ENCODE measurements around the gene TUT4. TPM values are rescaled to one million over a fixed set of nuclear protein-coding genes. Genes with fewer than 3 reads are reported as not detected.
A peak's percentile ranks its signal among the peaks of the same experiment; 100 is the strongest.

TUT4 gene
- total RNA-seq, 3 donors from 2014 or later (not counting 1 experiment from before 2014, with no cell fraction given), result 124 to 156 (median 125) TPM

DNA sequence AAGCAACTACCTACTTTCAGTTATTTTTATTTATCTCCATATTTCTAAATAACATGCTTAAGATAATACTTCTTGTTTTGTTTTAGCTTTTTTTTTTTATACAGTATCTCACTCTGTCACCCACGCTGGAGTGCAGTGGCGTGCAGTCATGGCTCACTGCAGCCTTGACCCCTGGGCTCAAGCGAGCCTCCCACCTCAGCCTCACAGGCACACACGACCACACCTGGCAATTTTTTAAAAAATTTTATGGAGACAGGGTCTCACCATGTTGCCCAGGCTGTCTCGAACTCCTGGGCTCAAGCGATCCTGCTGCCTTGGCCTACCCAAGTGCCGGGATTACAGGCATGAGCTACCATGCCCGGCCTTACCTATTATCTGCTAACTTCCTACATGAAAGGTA is 20.6 kb downstream of the TUT4 start:
- TF ChIP-seq, protein P1, sequence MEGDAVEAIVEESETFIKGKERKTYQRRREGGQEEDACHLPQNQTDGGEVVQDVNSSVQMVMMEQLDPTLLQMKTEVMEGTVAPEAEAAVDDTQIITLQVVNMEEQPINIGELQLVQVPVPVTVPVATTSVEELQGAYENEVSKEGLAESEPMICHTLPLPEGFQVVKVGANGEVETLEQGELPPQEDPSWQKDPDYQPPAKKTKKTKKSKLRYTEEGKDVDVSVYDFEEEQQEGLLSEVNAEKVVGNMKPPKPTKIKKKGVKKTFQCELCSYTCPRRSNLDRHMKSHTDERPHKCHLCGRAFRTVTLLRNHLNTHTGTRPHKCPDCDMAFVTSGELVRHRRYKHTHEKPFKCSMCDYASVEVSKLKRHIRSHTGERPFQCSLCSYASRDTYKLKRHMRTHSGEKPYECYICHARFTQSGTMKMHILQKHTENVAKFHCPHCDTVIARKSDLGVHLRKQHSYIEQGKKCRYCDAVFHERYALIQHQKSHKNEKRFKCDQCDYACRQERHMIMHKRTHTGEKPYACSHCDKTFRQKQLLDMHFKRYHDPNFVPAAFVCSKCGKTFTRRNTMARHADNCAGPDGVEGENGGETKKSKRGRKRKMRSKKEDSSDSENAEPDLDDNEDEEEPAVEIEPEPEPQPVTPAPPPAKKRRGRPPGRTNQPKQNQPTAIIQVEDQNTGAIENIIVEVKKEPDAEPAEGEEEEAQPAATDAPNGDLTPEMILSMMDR (IDR thresholded peaks at IDR 0.05), result no peak
- WGBS (ENCODE audit: insufficient coverage), result 78% methylated on average over 8 of the region's 8 CpGs
- intact Hi-C loops (cut with micrococcal nuclease), result no loop called here
- peaks cover 11% of the 10 kb centered on the region for H3K4me1 ChIP-seq (ENCODE audit: control insufficient read depth, insufficient read depth, low read length)
- DNase-seq (no peak), ATAC-seq (no peak)
- Mint-ChIP-seq H3K27me3 (ENCODE audit: low read depth in 2 of 2) (no peaks in the 10 kb centered on the region), H3K36me3 (peaks cover 9% of the 10 kb centered on the region), H3K27ac (peak overlapping the region; percentile 10 to 64), H3K9me3 (peaks cover 3 to 4% of the 10 kb centered on the region in 2 donors), H3K4me1 (peaks cover 20 to 32% of the 10 kb centered on the region in 2 donors), H3K4me3 (no peak overlapping the region)
- H3K36me3 ChIP-seq (ENCODE audit: control insufficient read depth, insufficient read depth, low read length), result peaks cover 4% of the 10 kb centered on the region
- H3K9me3 ChIP-seq (ENCODE audit: control insufficient read depth, insufficient read depth, low read length), result no peaks in the 10 kb centered on the region
- H3K4me3 ChIP-seq (ENCODE audit: low read length), result no peak overlapping the region
- H3K27ac ChIP-seq (ENCODE audit: low read length), result no peak overlapping the region
- no peaks in the 10 kb centered on the region for H3K27me3 ChIP-seq (ENCODE audit: control insufficient read depth, insufficient read depth, low read length)

DNA sequence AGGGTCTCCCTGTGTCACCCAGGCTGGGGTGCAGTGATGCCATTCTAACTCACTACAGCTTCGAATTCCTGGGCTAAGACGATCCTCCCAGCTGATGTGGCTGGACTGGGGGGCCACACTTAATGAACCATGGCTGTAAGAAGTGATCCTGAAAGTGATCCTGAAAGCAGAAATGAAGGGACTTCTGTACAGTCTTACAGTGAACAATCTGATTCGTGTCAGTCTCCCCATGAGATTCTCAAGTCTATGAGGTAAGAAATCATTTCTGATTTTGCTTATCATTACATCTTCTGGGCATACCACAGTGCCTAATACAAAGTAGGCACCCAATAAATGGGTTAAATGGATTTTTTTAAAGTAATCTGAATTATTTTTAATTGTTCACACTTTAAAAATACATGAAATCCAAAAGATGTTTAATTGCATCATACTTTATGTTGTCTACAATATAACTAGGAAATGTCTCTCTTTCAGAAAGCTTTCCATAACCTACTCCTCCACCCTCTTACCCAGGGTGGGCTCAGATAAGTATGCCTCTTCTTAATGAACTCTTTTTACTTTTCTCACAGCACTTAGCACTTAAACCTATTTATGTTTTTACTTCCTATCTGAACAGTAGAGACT is 21.5 kb downstream of the TUT4 start:
- Mint-ChIP-seq H3K4me3 (no peak overlapping the region), H3K27me3 (ENCODE audit: low read depth in 2 of 2) (no peaks in the 10 kb centered on the region), H3K9me3 (peaks cover 3 to 4% of the 10 kb centered on the region in 2 donors), H3K36me3 (peaks cover 9% of the 10 kb centered on the region), H3K4me1 (peaks cover 17 to 30% of the 10 kb centered on the region in 2 donors), H3K27ac (peak overlapping the region; percentile 10 to 64)
- intact Hi-C loops (cut with micrococcal nuclease), result no loop called here
- Histone ChIP-seq H3K36me3 (ENCODE audit: control insufficient read depth, insufficient read depth, low read length) (peaks cover 4% of the 10 kb centered on the region), H3K4me1 (ENCODE audit: control insufficient read depth, insufficient read depth, low read length) (peaks cover 11% of the 10 kb centered on the region), H3K9me3 (ENCODE audit: control insufficient read depth, insufficient read depth, low read length) (no peaks in the 10 kb centered on the region), H3K4me3 (ENCODE audit: low read length) (no peak overlapping the region), H3K27ac (ENCODE audit: low read length) (no peak overlapping the region), H3K27me3 (ENCODE audit: control insufficient read depth, insufficient read depth, low read length) (no peaks in the 10 kb centered on the region)
- 75% methylated on average over 3 of the region's 3 CpGs for WGBS (ENCODE audit: insufficient coverage)
- no peak for ATAC-seq
- TF ChIP-seq, protein P1 (IDR thresholded peaks at IDR 0.05), result no peak
- no peak for DNase-seq

DNA sequence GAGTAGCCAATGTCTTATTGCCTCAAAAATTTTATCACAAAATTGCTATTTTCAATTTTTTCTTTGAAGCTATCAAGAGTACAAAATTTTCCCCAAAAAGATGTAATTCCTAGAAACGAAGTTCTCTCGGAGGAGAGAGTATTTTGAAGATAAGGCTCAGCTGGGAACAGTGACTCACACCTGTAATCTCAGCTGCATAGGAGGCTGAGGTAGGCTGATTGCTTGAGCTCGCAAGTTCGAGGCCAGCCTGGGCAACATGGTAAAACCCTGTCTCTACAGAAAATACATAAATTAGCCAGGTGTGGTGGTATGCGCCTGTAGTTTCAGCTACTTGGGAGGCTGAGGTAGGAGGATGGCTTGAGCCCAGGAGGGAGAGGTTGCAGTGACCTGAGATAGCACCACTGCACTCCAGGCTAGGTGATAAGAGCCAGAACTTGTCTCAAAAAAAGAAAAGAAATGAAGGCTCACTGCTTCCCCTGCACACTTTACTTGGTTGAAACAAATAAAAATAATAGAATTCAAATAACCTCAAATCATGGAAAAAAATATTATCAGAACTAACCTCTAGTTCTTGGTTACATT is 22.2 kb downstream of the TUT4 start:
- H3K9me3 Mint-ChIP-seq, result peaks cover 3 to 4% of the 10 kb centered on the region in 2 donors
- DNase-seq (no peak), ATAC-seq (no peak)
- intact Hi-C loops (cut with micrococcal nuclease), result no loop called here
- H3K4me1 Mint-ChIP-seq, result peaks cover 17 to 29% of the 10 kb centered on the region in 2 donors
- peaks cover 14% of the 10 kb centered on the region for H3K36me3 Mint-ChIP-seq
- H3K27me3 Mint-ChIP-seq (ENCODE audit: low read depth in 2 of 2), result no peaks in the 10 kb centered on the region
- Histone ChIP-seq H3K4me3 (ENCODE audit: low read length) (no peak overlapping the region), H3K27ac (ENCODE audit: low read length) (no peak overlapping the region), H3K9me3 (ENCODE audit: control insufficient read depth, insufficient read depth, low read length) (no peaks in the 10 kb centered on the region), H3K4me1 (ENCODE audit: control insufficient read depth, insufficient read depth, low read length) (peaks cover 11% of the 10 kb centered on the region), H3K27me3 (ENCODE audit: control insufficient read depth, insufficient read depth, low read length) (no peaks in the 10 kb centered on the region), H3K36me3 (ENCODE audit: control insufficient read depth, insufficient read depth, low read length) (peaks cover 9% of the 10 kb centered on the region)
- H3K27ac Mint-ChIP-seq, result no peak overlapping the region
- H3K4me3 Mint-ChIP-seq, result no peak overlapping the region
- 93% methylated on average over 5 of the region's 5 CpGs for WGBS (ENCODE audit: insufficient coverage)
- TF ChIP-seq, protein P1 (IDR thresholded peaks at IDR 0.05), result no peak

Measured in natural killer cell (primary cell).